Rectal smooth muscle tissue (tissue), 1 donor: ENCODE results near the gene SFRP5.

Experiments
- H3K27ac ChIP-seq: one replicate; pipeline ENCODE4 v1.7.0; 2013; ENCODE audit warnings: low read depth, low read length, inconsistent platforms
- H3K27me3 ChIP-seq: one replicate; pipeline ENCODE4 v1.7.0; 2013; ENCODE audit warnings: low read length; ENCODE audit not compliant: control insufficient read depth, insufficient read depth
- H3K36me3 ChIP-seq: one replicate; pipeline ENCODE4 v1.7.0; 2013; ENCODE audit warnings: low read length; ENCODE audit not compliant: control insufficient read depth, insufficient read depth
- H3K4me1 ChIP-seq: one replicate; pipeline ENCODE4 v1.7.0; 2013; ENCODE audit warnings: low read length; ENCODE audit not compliant: control insufficient read depth, insufficient read depth
- H3K4me3 ChIP-seq: one replicate; pipeline ENCODE4 v1.7.0; 2013; ENCODE audit warnings: low read length
- H3K9ac ChIP-seq: one replicate; pipeline ENCODE4 v1.7.0; 2013; ENCODE audit warnings: low read length

Gene SFRP5

GRCh38 chr10:97781618-97782331, 10.0 kb upstream of the SFRP5 start:
- Histone ChIP-seq H3K36me3 (no peaks in the 10 kb centered on the region), H3K4me3 (no peak overlapping the region), H3K9ac (no peak overlapping the region), H3K27me3 (no peaks in the 10 kb centered on the region), H3K4me1 (no peaks in the 10 kb centered on the region), H3K27ac (no peak overlapping the region)

- no peak overlapping the region for H3K4me3 ChIP-seq
- no peak overlapping the region for H3K9ac ChIP-seq
- H3K27me3 ChIP-seq = no peaks in the 10 kb centered on the region
- no peak overlapping the region for H3K27ac ChIP-seq
- no peaks in the 10 kb centered on the region for H3K36me3 ChIP-seq
- no peaks in the 10 kb centered on the region for H3K4me1 ChIP-seq
Observed at GRCh38 chr10:97780841-97781617, 9.2 kb upstream of the SFRP5 start.

GRCh38 chr10:97779975-97780374, 8.2 kb upstream of the SFRP5 start:
- H3K27me3 ChIP-seq = no peaks in the 10 kb centered on the region
- H3K36me3 ChIP-seq = no peaks in the 10 kb centered on the region
- H3K9ac ChIP-seq = no peak overlapping the region
- H3K27ac ChIP-seq = no peak overlapping the region
- H3K4me1 ChIP-seq = no peaks in the 10 kb centered on the region
- H3K4me3 ChIP-seq = no peak overlapping the region

DNA sequence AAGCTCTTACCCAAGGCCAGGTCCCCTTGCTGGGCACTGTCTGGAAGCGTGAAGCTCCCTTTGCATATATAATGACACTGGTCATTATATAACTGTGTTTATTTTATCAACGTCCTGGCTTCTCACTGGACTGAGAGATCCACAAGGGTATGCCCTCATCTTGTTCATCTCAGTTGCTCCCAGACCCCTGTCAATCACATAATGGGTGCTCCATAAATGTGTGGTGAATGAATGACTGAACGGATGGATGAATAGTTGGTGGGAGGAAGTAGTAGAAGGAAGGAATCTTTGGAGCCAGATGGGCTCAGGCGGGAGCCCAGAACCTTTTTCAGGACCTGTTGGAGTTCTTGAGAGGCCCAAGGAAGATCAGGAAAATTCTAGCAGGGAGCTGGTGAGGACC, 7.7 kb upstream of the SFRP5 start:
- Histone ChIP-seq H3K4me3 (no peak overlapping the region), H3K9ac (no peak overlapping the region), H3K27me3 (no peaks in the 10 kb centered on the region), H3K27ac (no peak overlapping the region), H3K4me1 (no peaks in the 10 kb centered on the region), H3K36me3 (no peaks in the 10 kb centered on the region)

DNA sequence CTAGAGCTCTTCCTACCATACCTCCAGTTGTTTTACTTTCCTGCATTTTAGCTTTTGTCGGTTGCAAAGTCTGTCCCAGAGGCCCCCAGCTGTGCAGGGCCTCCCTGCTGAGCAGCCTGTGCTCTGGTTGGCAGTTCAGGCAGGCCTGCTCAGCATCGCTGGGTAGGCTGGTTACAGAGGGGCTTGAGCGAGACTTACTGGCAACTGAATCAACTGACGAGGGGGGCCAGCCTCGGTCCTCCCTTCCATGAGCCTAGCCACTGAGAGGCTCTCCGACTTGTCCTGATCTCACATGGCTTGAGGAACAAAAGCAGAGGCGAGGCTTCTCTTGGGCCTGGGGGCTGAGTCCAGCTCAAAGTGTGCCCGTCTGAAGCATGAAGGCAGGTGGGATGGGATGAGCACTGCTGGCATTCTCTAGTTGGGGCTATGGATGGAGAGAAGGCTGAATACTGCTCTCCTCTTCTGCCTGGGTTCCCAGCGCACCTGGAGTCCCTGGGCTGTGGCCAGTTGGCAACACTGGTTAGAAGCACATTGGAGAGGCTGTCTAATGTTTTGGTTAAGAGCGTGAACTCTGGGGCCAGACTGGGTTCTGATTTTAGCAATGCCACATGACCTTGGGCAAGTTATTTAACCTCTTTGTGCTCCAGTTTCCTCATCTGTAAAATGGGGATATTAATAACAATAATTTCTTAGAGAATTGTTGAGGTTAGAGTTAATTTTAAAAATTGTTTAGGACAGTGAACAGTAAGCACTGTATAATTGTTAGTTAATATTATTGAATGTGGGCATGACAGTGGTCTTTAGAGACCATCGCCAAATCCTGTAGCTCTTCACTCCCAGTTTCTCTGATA, 6.9 kb upstream of the SFRP5 start:
- H3K27me3 ChIP-seq = no peaks in the 10 kb centered on the region
- H3K4me3 ChIP-seq = no peak overlapping the region
- no peaks in the 10 kb centered on the region for H3K36me3 ChIP-seq
- H3K4me1 ChIP-seq = no peaks in the 10 kb centered on the region
- H3K9ac ChIP-seq = no peak overlapping the region
- no peak overlapping the region for H3K27ac ChIP-seq

DNA sequence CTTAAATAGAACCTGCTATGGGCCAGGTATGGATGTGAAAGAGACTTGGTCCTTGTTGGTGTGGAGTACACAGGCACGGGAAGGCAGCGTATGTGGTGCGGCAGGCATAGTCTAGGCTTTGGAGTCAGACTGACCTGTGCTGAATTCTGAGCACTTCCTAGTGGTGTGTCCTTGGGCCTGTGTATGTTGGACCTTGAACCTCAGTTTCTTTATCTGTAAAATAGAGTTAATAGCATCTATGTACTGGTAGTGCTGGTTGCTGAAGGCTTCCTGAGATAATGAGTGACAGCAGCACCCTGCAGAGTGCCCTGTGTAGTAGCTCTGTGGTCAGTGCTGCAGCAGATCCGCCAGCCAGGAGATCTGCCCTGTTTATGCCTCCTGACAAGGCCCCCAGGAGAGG, 5.3 kb upstream of the SFRP5 start:
- H3K4me1 ChIP-seq = no peaks in the 10 kb centered on the region
- H3K27ac ChIP-seq = no peak overlapping the region
- no peak overlapping the region for H3K4me3 ChIP-seq
- H3K27me3 ChIP-seq = no peaks in the 10 kb centered on the region
- no peak overlapping the region for H3K9ac ChIP-seq
- no peaks in the 10 kb centered on the region for H3K36me3 ChIP-seq

DNA sequence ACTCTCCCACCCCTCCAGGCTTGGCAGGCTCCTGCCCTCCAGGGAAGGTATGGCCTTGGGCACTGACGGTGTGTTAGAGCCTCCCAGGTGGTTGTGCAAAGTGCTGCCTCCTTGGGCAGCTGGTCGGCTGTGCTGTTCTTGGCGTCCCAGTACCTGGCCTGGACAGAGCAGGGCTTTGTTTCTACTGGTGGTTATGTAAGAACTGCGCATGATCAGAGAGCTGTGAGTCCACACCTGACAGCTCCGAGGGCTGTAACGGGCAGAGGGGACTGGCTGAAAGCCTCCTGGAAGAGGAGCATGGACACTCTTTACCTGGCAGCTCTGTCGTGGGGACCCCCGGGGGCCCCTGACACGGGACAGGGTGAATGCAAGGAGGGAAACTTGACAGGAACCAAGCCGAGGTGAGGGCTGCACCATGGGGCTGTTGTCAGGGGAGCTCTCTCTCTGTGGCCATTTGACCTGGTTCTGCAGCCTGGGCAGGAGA, 3.1 kb upstream of the SFRP5 start:
- Histone ChIP-seq H3K27me3 (peaks cover 5% of the 10 kb centered on the region), H3K4me1 (no peaks in the 10 kb centered on the region)

DNA sequence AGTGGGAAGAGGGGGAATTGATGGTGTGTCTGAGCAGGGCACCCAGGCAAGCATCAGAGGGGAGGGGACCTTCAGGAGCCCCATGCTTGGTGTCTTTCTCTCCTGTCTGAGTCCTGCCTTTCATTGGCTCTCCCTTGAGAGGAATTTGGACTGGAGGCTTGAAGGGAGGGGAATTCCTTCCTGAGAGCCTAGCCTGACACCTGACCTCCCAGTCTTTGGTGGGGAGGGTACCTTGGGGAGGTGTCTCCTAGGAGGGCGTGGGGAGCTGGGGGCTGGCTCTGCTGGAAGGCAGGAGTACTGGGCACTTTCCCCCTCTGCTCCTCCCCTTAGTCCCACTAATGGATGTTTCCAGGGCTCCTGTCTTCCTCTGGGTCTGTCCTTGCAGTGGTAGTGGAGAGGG, 1.3 kb upstream of the SFRP5 start:
- H3K4me1 ChIP-seq = no peaks in the 10 kb centered on the region
- H3K36me3 ChIP-seq = no peaks in the 10 kb centered on the region
- peaks cover 10% of the 10 kb centered on the region for H3K27me3 ChIP-seq
- no peak overlapping the region for H3K4me3 ChIP-seq
- no peak overlapping the region for H3K27ac ChIP-seq
- H3K9ac ChIP-seq = no peak overlapping the region

More for the DNA sequence above, 3.1 kb upstream of the SFRP5 start:
- no peak overlapping the region for H3K4me3 ChIP-seq
- no peak overlapping the region for H3K9ac ChIP-seq
- no peaks in the 10 kb centered on the region for H3K36me3 ChIP-seq
- no peak overlapping the region for H3K27ac ChIP-seq

- no peaks in the 10 kb centered on the region for H3K36me3 ChIP-seq
- peaks cover 10% of the 10 kb centered on the region for H3K27me3 ChIP-seq
- H3K4me1 ChIP-seq = no peaks in the 10 kb centered on the region
- H3K4me3 ChIP-seq = peak overlapping the region; percentile 35
- H3K9ac ChIP-seq = no peak overlapping the region
- H3K27ac ChIP-seq = no peak overlapping the region
Observed at GRCh38 chr10:97771055-97771891, 526 bp downstream of the SFRP5 start.

DNA sequence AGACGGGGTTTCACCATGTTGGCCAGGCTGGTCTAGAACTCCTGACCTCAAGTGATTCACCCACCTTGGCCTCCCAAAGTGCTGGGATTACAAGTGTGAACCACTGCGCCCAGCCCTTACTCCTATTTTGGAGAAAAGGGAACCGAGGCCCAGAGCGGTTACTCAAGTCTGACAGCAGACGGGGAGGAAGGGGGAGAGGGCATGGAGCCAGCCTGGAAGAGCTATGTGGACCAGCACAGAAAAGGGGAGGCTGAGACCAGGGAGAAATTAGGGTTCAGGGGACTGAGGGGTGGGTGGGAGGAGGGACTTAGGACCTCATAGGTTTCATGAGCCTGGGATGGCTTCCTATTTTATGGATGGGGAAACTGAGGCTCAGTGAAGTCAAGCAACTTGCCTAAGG, 1.5 kb downstream of the SFRP5 start:
- Histone ChIP-seq H3K36me3 (no peaks in the 10 kb centered on the region), H3K4me3 (no peak overlapping the region), H3K27me3 (peaks cover 10% of the 10 kb centered on the region), H3K9ac (no peak overlapping the region), H3K27ac (no peak overlapping the region), H3K4me1 (no peaks in the 10 kb centered on the region)

- Histone ChIP-seq H3K27me3 (peaks cover 10% of the 10 kb centered on the region), H3K27ac (no peak overlapping the region), H3K9ac (no peak overlapping the region)
Observed at GRCh38 chr10:97768322-97769315, 3.2 kb downstream of the SFRP5 start.

More at GRCh38 chr10:97768322-97769315, 3.2 kb downstream of the SFRP5 start:
- Histone ChIP-seq H3K4me3 (no peak overlapping the region), H3K4me1 (no peaks in the 10 kb centered on the region), H3K36me3 (no peaks in the 10 kb centered on the region)
